Esophagus muscularis mucosa (tissue), 4 donors: ENCODE results near the gene DENND1B.
A peak's percentile ranks its signal among the peaks of the same experiment; 100 is the strongest.

Experiments used
- CTCF ChIP-seq, 3 experiments: fragments of 200-600 bp in 2 of 3; fragments of 450-650 bp in 1 of 3; sonication (generic) in 2 of 3; IDR thresholded peaks; one replicate each; pipeline ENCODE4 v1.5.1; 2017 to 2019; ENCODE audit warnings: antibody characterized with exemption in 3 of 3, mild to moderate bottlenecking in 2 of 3, moderate library complexity in 1 of 3
- EP300 ChIP-seq: sonication (generic); formaldehyde crosslinking; IDR thresholded peaks from one replicate; pipeline ENCODE4 v1.6.1; 2017; ENCODE audit warnings: antibody characterized with exemption
- POLR2A ChIP-seq: fragments of 450-650 bp; IDR thresholded peaks from one replicate; pipeline ENCODE4 v1.6.1; 2017; ENCODE audit warnings: antibody characterized with exemption, moderate library complexity, mild to moderate bottlenecking, low read depth
- POLR2AphosphoS5 ChIP-seq, 2 donors: sonication (generic); formaldehyde crosslinking; IDR thresholded peaks; one replicate each; pipeline ENCODE4 v1.6.1; 2017; ENCODE audit warnings: antibody characterized with exemption in 2 of 2

- TF ChIP-seq CTCF (IDR thresholded peaks at IDR 0.05) = peak in 1 of 3 experiments; percentile 41
- TF ChIP-seq POLR2A = no peak
- TF ChIP-seq EP300 = no peak
- TF ChIP-seq POLR2AphosphoS5 (IDR thresholded peaks at IDR 0.05) = no peak
Measured at GRCh38 chr1:197619008-197619640, 156.2 kb downstream of the DENND1B start.
